NB4 (cell line): ENCODE results near the gene MIDN.

Experiments used
- CTCF ChIP-seq: IDR thresholded peaks from one replicate; pipeline ENCODE4 v1.5.1; 2012; ENCODE audit warnings: low read depth, low read length
- MYC ChIP-seq: IDR thresholded peaks from 2 replicates; pipeline ENCODE4 v1.6.1; 2011; ENCODE audit warnings: low read depth, low read length
- POLR2A ChIP-seq: IDR thresholded peaks from 2 replicates; pipeline ENCODE4 v1.6.1; 2011; ENCODE audit warnings: mild to moderate bottlenecking; ENCODE audit not compliant: insufficient read length; ENCODE audit errors: extremely low read depth

GRCh38 chr19:1227304-1228054 is 20.9 kb upstream of the MIDN start:
- TF ChIP-seq POLR2A: no peak
- TF ChIP-seq CTCF: no peak
- TF ChIP-seq MYC: no peak
